MCF 10A (cell line): ENCODE results near the gene ZNF646. TPM values are rescaled to one million over a fixed set of nuclear protein-coding genes. Genes with fewer than 3 reads are reported as not detected.

Experiments used
- BruUV-seq: library from RNA; stranded (reverse); fragments of 400-500 nt; replicated peaks from 2 replicates; lab custom pipeline; 2021; lab: Mats Ljungman, UMichigan
- CTCF ChIA-PET: fragments of 300-600 bp; sonication (Branson Sonifier 250); formaldehyde crosslinking; extraction: SDS; loops from one replicate; lab custom pipeline; 2021; ENCODE audit warnings: antibody characterized with exemption, inconsistent platforms; lab: Yijun Ruan, JAX
- POLR2A ChIA-PET: fragments of 300-600, 350-650 bp; sonication (Branson Sonifier 250); formaldehyde crosslinking; extraction: SDS; loops from one replicate; lab custom pipeline; 2020; ENCODE audit warnings: antibody characterized with exemption, inconsistent platforms; lab: Yijun Ruan, JAX
- DNase-seq: peaks from one replicate; pipeline ENCODE4 v3.0.0-alpha.2; 2018; ENCODE audit not compliant: unreplicated experiment
- H3K27ac Mint-ChIP-seq: one replicate; pipeline ENCODE4 v1.8.0; 2022; ENCODE audit warnings: mild to moderate bottlenecking, low read depth, mixed read lengths; ENCODE audit not compliant: unreplicated experiment
- H3K27me3 Mint-ChIP-seq: one replicate; pipeline ENCODE4 v1.8.0; 2022; ENCODE audit warnings: mixed read lengths; ENCODE audit not compliant: insufficient read depth, unreplicated experiment
- H3K36me3 Mint-ChIP-seq: one replicate; pipeline ENCODE4 v1.8.0; 2022; ENCODE audit warnings: mild to moderate bottlenecking, moderate library complexity, mixed read lengths; ENCODE audit not compliant: insufficient read depth, unreplicated experiment
- H3K4me1 Mint-ChIP-seq: one replicate; pipeline ENCODE4 v1.8.0; 2022; ENCODE audit warnings: mixed read lengths; ENCODE audit not compliant: insufficient read depth, unreplicated experiment
- H3K4me3 Mint-ChIP-seq: one replicate; pipeline ENCODE4 v1.8.0; 2022; ENCODE audit warnings: mild to moderate bottlenecking, moderate library complexity, mixed read lengths; ENCODE audit not compliant: unreplicated experiment
- H3K9me3 Mint-ChIP-seq: one replicate; pipeline ENCODE4 v1.8.0; 2022; ENCODE audit warnings: mixed read lengths; ENCODE audit not compliant: unreplicated experiment
- CTCF ChIP-seq: fragments of 200-600 bp; IDR thresholded peaks from one replicate; pipeline ENCODE4 v1.8.0; 2022; ENCODE audit warnings: antibody characterized with exemption, mild to moderate bottlenecking; ENCODE audit not compliant: unreplicated experiment
- intact Hi-C: fragments of 100-400 bp; cut with micrococcal nuclease; formaldehyde crosslinking; loops from 2 replicates; pipeline ENCODE4 v1.14.1; 2022
- total RNA-seq: library from RNA; stranded (reverse); gene quantifications from 2 replicates; pipeline ENCODE4 v1.2.3, GENCODE V29; 2022

Gene ZNF646
- total RNA-seq, 1 experiment from 2014 or later = 12.6 TPM

- BruUV-seq = no TSS peak
- intact Hi-C loops = no loop called here
- H3K4me1 Mint-ChIP-seq = peaks cover 19% of the 10 kb centered on the region
- H3K27ac Mint-ChIP-seq = no peak overlapping the region
- H3K9me3 Mint-ChIP-seq = no peaks in the 10 kb centered on the region
- H3K4me3 Mint-ChIP-seq = no peak overlapping the region
- TF ChIP-seq CTCF = no peak
- ChIA-PET CTCF (interaction anchor here (1.2 kb wide), 1 partner anchor 10 kb away, joined by 4 read pairs; no protein-coding TSS in a partner anchor), POLR2A (interaction anchor here (1.3 to 12.0 kb wide), 3 partner anchors 10 to 36 kb away, joined by 6 to 201 read pairs (median 7); partner anchors contain the start of gene KAT8)
- peaks cover 26% of the 10 kb centered on the region for H3K36me3 Mint-ChIP-seq
- H3K27me3 Mint-ChIP-seq = no peaks in the 10 kb centered on the region
- no peak for DNase-seq
Measured at GRCh38 chr16:31131841-31132271, 57.6 kb downstream of the ZNF646 start.

- Mint-ChIP-seq H3K27me3 (no peaks in the 10 kb centered on the region), H3K27ac (no peak overlapping the region), H3K36me3 (peaks cover 24% of the 10 kb centered on the region), H3K4me3 (no peak overlapping the region), H3K9me3 (no peaks in the 10 kb centered on the region), H3K4me1 (peaks cover 19% of the 10 kb centered on the region)
- TF ChIP-seq CTCF = no peak
- CTCF ChIA-PET = interaction anchor here (1.1 to 1.2 kb wide), 2 partner anchors 9 to 10 kb away, joined by 3 to 4 read pairs; no protein-coding TSS in a partner anchor
- DNase-seq = no peak
- POLR2A ChIA-PET = interaction anchor here (1.0 to 12.0 kb wide), 3 partner anchors 9 to 47 kb away, joined by 3 to 201 read pairs (median 20); partner anchors contain the start of genes FUS and KAT8
- intact Hi-C loops = no loop called here
- no TSS peak for BruUV-seq
Measured at GRCh38 chr16:31132303-31132979, 58.2 kb downstream of the ZNF646 start.

GRCh38 chr16:31133046-31133501, 58.9 kb downstream of the ZNF646 start:
- Mint-ChIP-seq H3K27me3 (no peaks in the 10 kb centered on the region), H3K4me1 (peaks cover 21% of the 10 kb centered on the region), H3K27ac (no peak overlapping the region), H3K4me3 (no peak overlapping the region), H3K9me3 (no peaks in the 10 kb centered on the region), H3K36me3 (peaks cover 19% of the 10 kb centered on the region)
- no TSS peak for BruUV-seq
- TF ChIP-seq CTCF = no peak
- intact Hi-C loops = no loop called here
- POLR2A ChIA-PET = interaction anchor here (1.0 to 12.0 kb wide), 3 partner anchors 10 to 47 kb away, joined by 3 to 201 read pairs (median 20); partner anchors contain the start of genes FUS and KAT8
- no peak for DNase-seq
- CTCF ChIA-PET = interaction anchor here (1.1 kb wide), 1 partner anchor 9 kb away, joined by 3 read pairs; no protein-coding TSS in a partner anchor

Other genes with a start within 250 kb of the ZNF646 start
- 32.0 and 33.9 TPM in 2 replicates for gene BCL7C, start 180.3 kb upstream of the ZNF646 start, total RNA-seq
- 3.6 and 4.1 TPM in 2 replicates for gene CTF1, start 177.8 kb upstream of the ZNF646 start, total RNA-seq
- 18.0 and 23.4 TPM in 2 replicates for gene FBXL19, start 150.8 kb upstream of the ZNF646 start, total RNA-seq
- gene ORAI3, start 125.4 kb upstream of the ZNF646 start, total RNA-seq = 16.2 and 21.2 TPM in 2 replicates
- 15.0 and 15.8 TPM in 2 replicates for gene SETD1A, start 116.7 kb upstream of the ZNF646 start, total RNA-seq
- gene HSD3B7, start 89.2 kb upstream of the ZNF646 start, total RNA-seq = 5.0 and 5.3 TPM in 2 replicates
- 0.42 and 0.91 TPM in 2 replicates for gene STX1B, start 63.8 kb upstream of the ZNF646 start, total RNA-seq
- gene STX4, start 40.9 kb upstream of the ZNF646 start, total RNA-seq = 66.7 and 89.2 TPM in 2 replicates
- gene ZNF668, start 182 bp upstream of the ZNF646 start, total RNA-seq = 11.9 and 15.1 TPM in 2 replicates
- 4.4 and 5.5 TPM in 2 replicates for gene PRSS53, start 14.5 kb downstream of the ZNF646 start, total RNA-seq
- 64.7 and 66.3 TPM in 2 replicates for gene VKORC1, start 20.4 kb downstream of the ZNF646 start, total RNA-seq
- gene BCKDK, start 34.0 kb downstream of the ZNF646 start, total RNA-seq = 31.7 and 41.0 TPM in 2 replicates
- 42.0 and 45.8 TPM in 2 replicates for gene KAT8, start 43.2 kb downstream of the ZNF646 start, total RNA-seq
- 24.6 and 32.6 TPM in 2 replicates for gene PRSS8, start 61.3 kb downstream of the ZNF646 start, total RNA-seq
- gene PRSS36, start 75.6 kb downstream of the ZNF646 start, total RNA-seq = 0.49 and 1.0 TPM in 2 replicates
- 451 and 481 TPM in 2 replicates for gene FUS, start 105.7 kb downstream of the ZNF646 start, total RNA-seq
- 0.47 and 0.76 TPM in 2 replicates for gene PYCARD, start 128.3 kb downstream of the ZNF646 start, total RNA-seq
- not detected in 2 replicates for gene TRIM72, start 139.7 kb downstream of the ZNF646 start, total RNA-seq
- gene PYDC1, start 142.7 kb downstream of the ZNF646 start, total RNA-seq = not detected in 2 replicates
- gene ITGAM, start 185.6 kb downstream of the ZNF646 start, total RNA-seq = 0.76 TPM in 1 of 2 replicates, not detected in the other